SK-N-SH treated with all-trans-retinoic acid at 6 μM for 48 hours (cell line): ENCODE measurements around the gene CCNE1.
"Not testable (repeated sequence)": the region's sequence is repeated elsewhere in the genome, so short reads cannot be mapped to it uniquely, and the experiment has no call there.

Experiments used
- ATAC-seq: fragments of 200-7000 bp; cut with Tn5 transposase; 3 replicates; pipeline ENCODE4 v1.9.1; 2020; ENCODE audit warnings: mild to moderate bottlenecking, moderate library complexity
- BACH2 ChIP-seq: fragments of 250-450 bp; sonication (Bioruptor Pico); IDR thresholded peaks from 2 replicates; pipeline ENCODE4 v1.9.0; 2021; ENCODE audit warnings: mild to moderate bottlenecking, borderline replicate concordance
- CREB5 ChIP-seq: fragments of 250-450 bp; sonication (Bioruptor Pico); IDR thresholded peaks from 2 replicates; pipeline ENCODE4 v1.5.1; 2020; ENCODE audit warnings: low read depth, mild to moderate bottlenecking, moderate library complexity
- CSDC2 ChIP-seq: fragments of 250-450 bp; sonication (Bioruptor Pico); IDR thresholded peaks from 2 replicates; pipeline ENCODE4 v1.5.0; 2020; ENCODE audit warnings: mild to moderate bottlenecking, moderate library complexity
- CSRNP3 ChIP-seq: fragments of 250-450 bp; sonication (Bioruptor Pico); IDR thresholded peaks from 2 replicates; pipeline ENCODE4 v1.5.1; 2021; ENCODE audit warnings: mild to moderate bottlenecking, moderate library complexity
- ESRRG ChIP-seq: fragments of 250-450 bp; sonication (Bioruptor Pico); IDR thresholded peaks from 2 replicates; pipeline ENCODE4 v1.6.1; 2021; ENCODE audit warnings: mild to moderate bottlenecking
- GLIS3 ChIP-seq: fragments of 250-450 bp; sonication (Bioruptor Pico); IDR thresholded peaks from 2 replicates; pipeline ENCODE4 v1.5.0; 2020; ENCODE audit warnings: mild to moderate bottlenecking, moderate library complexity
- ISL1 ChIP-seq: fragments of 250-450 bp; sonication (Bioruptor Pico); IDR thresholded peaks from 2 replicates; pipeline ENCODE4 v2.1.2; 2022; ENCODE audit warnings: mild to moderate bottlenecking, moderate library complexity
- OSR1 ChIP-seq: fragments of 250-450 bp; sonication (Bioruptor Pico); IDR thresholded peaks from 2 replicates; pipeline ENCODE4 v1.8.0; 2022; ENCODE audit warnings: moderate library complexity, mild to moderate bottlenecking, inconsistent platforms
- PATZ1 ChIP-seq: fragments of 250-450 bp; sonication (Bioruptor Pico); IDR thresholded peaks from 2 replicates; pipeline ENCODE4 v1.8.0; 2020; ENCODE audit warnings: mild to moderate bottlenecking, moderate library complexity, borderline replicate concordance
- POU6F1 ChIP-seq: fragments of 250-450 bp; sonication (Bioruptor Pico); IDR thresholded peaks from 2 replicates; pipeline ENCODE4 v1.8.0; 2021; ENCODE audit warnings: low read depth, mild to moderate bottlenecking, moderate library complexity, borderline replicate concordance
- RARB ChIP-seq: fragments of 250-450 bp; sonication (Bioruptor Pico); IDR thresholded peaks from 2 replicates; pipeline ENCODE4 v1.8.0; 2021; ENCODE audit warnings: mild to moderate bottlenecking, moderate library complexity
- SNAI2 ChIP-seq: fragments of 250-450 bp; sonication (Bioruptor Pico); IDR thresholded peaks from 2 replicates; pipeline ENCODE4 v1.5.0; 2020; ENCODE audit warnings: mild to moderate bottlenecking, moderate library complexity
- TOX ChIP-seq: fragments of 250-450 bp; sonication (Bioruptor Pico); IDR thresholded peaks from 2 replicates; pipeline ENCODE4 v1.8.0; 2021; ENCODE audit warnings: mild to moderate bottlenecking, moderate library complexity, borderline replicate concordance
- TSHZ2 ChIP-seq: fragments of 250-450 bp; sonication (Bioruptor Pico); IDR thresholded peaks from 2 replicates; pipeline ENCODE4 v1.5.0; 2020; ENCODE audit warnings: mild to moderate bottlenecking, moderate library complexity
- ZFP3 ChIP-seq: fragments of 250-450 bp; sonication (Bioruptor Pico); IDR thresholded peaks from 2 replicates; pipeline ENCODE4 v1.5.0; 2020; ENCODE audit warnings: mild to moderate bottlenecking, moderate library complexity
- ZFP30 ChIP-seq: fragments of 450-650 bp; formaldehyde crosslinking; IDR thresholded peaks from 2 replicates; pipeline ENCODE4 v1.5.0; 2022; ENCODE audit warnings: mild to moderate bottlenecking, moderate library complexity
- ZNF565 ChIP-seq: fragments of 450-650 bp; formaldehyde crosslinking; conservative IDR thresholded peaks from 2 replicates; pipeline ENCODE4 v1.5.0; 2020; ENCODE audit warnings: low read depth, mild to moderate bottlenecking, moderate library complexity
- ZNF8 ChIP-seq: fragments of 450-650 bp; formaldehyde crosslinking; IDR thresholded peaks from 2 replicates; pipeline ENCODE4 v1.5.0; 2020; ENCODE audit warnings: mild to moderate bottlenecking, moderate library complexity

The CCNE1 gene

GRCh38 chr19:29789007-29789406 is 22.8 kb upstream of the CCNE1 start:
- TF ChIP-seq ZNF8 = peak; percentile 63
- TF ChIP-seq ZFP30 = no peak
- TF ChIP-seq, all 23 proteins: peak for 1
- no peak for ATAC-seq

GRCh38 chr19:29793116-29793727 is 18.6 kb upstream of the CCNE1 start:
- TF ChIP-seq ZFP30 (no peak), ESRRG (no peak), CREB5 (CRISPR knock-in tag) (no peak), RARB (CRISPR knock-in tag) (no peak)
- TF ChIP-seq, all 23 proteins: peak for 0
- ATAC-seq = no peak

- not testable (repeated sequence) for ATAC-seq
Observed at GRCh38 chr19:29794490-29794889, 17.3 kb upstream of the CCNE1 start.

GRCh38 chr19:29795461-29796172 is 16.2 kb upstream of the CCNE1 start:
- TF ChIP-seq ISL1 (CRISPR knock-in tag) = no peak
- TF ChIP-seq POU6F1 = no peak
- no peak for TF ChIP-seq GLIS3 (CRISPR knock-in tag)
- no peak for TF ChIP-seq ZFP3 (CRISPR knock-in tag)
- TF ChIP-seq ZNF8 = no peak
- no peak for TF ChIP-seq CSDC2 (CRISPR knock-in tag)
- no peak for TF ChIP-seq TSHZ2
- no peak for TF ChIP-seq SNAI2
- no peak for ATAC-seq

- ATAC-seq = no peak
- TF ChIP-seq ZFP30 = no peak
- no peak for TF ChIP-seq ZFP3 (CRISPR knock-in tag)
- TF ChIP-seq BACH2 (CRISPR knock-in tag) = no peak
- TF ChIP-seq TOX (CRISPR knock-in tag) = no peak
- TF ChIP-seq POU6F1 = no peak
- TF ChIP-seq GLIS3 (CRISPR knock-in tag) = no peak
- no peak for TF ChIP-seq SNAI2
- no peak for TF ChIP-seq TSHZ2
- TF ChIP-seq ZNF565 (CRISPR knock-in tag) = no peak
- TF ChIP-seq PATZ1 (CRISPR knock-in tag) = no peak
- TF ChIP-seq ESRRG = no peak
- no peak for TF ChIP-seq ZNF8
- TF ChIP-seq OSR1 = no peak
- no peak for TF ChIP-seq CSRNP3 (CRISPR knock-in tag)
Observed at GRCh38 chr19:29796173-29796573, 15.6 kb upstream of the CCNE1 start.
